ENCODE measurements around the gene ADH5.

The ADH5 gene

GRCh38 chr4:99038213-99038612 is 50.4 kb downstream of the ADH5 start:
- Mint-ChIP-seq H3K4me3 (no peak overlapping the region), H3K27ac (no peak overlapping the region), H3K4me1 (no peaks in the 10 kb centered on the region), H3K36me3 (ENCODE audit: low read depth) (peaks cover 80% of the 10 kb centered on the region), H3K27me3 (ENCODE audit: low read depth, poor library complexity) (no peaks in the 10 kb centered on the region), H3K9me3 (peaks cover 29% of the 10 kb centered on the region)
- no peak for DNase-seq
- no peak for TF ChIP-seq CTCF (IDR thresholded peaks at IDR 0.05)

GRCh38 chr4:99033956-99034355 is 54.6 kb downstream of the ADH5 start:
- H3K4me1 Mint-ChIP-seq, result no peaks in the 10 kb centered on the region
- no peaks in the 10 kb centered on the region for H3K27me3 Mint-ChIP-seq (ENCODE audit: low read depth, poor library complexity)
- H3K36me3 Mint-ChIP-seq (ENCODE audit: low read depth), result peaks cover 66% of the 10 kb centered on the region
- DNase-seq, result no peak
- H3K4me3 Mint-ChIP-seq, result no peak overlapping the region
- H3K27ac Mint-ChIP-seq, result no peak overlapping the region
- no peak for TF ChIP-seq CTCF (IDR thresholded peaks at IDR 0.05)
- H3K9me3 Mint-ChIP-seq, result peaks cover 25% of the 10 kb centered on the region

- H3K27me3 Mint-ChIP-seq (ENCODE audit: low read depth, poor library complexity), result no peaks in the 10 kb centered on the region
- no peak for DNase-seq
- no peaks in the 10 kb centered on the region for H3K4me1 Mint-ChIP-seq
- no peak for TF ChIP-seq CTCF (IDR thresholded peaks at IDR 0.05)
- H3K9me3 Mint-ChIP-seq, result no peaks in the 10 kb centered on the region
- H3K36me3 Mint-ChIP-seq (ENCODE audit: low read depth), result peaks cover 29% of the 10 kb centered on the region
- no peak overlapping the region for H3K4me3 Mint-ChIP-seq
- no peak overlapping the region for H3K27ac Mint-ChIP-seq
Measured at GRCh38 chr4:99029852-99030251, 58.7 kb downstream of the ADH5 start.

- DNase-seq, result no peak
- Mint-ChIP-seq H3K36me3 (ENCODE audit: low read depth) (peaks cover 29% of the 10 kb centered on the region), H3K4me1 (peaks cover 6% of the 10 kb centered on the region), H3K9me3 (peaks cover 6% of the 10 kb centered on the region), H3K4me3 (no peak overlapping the region), H3K27ac (peak overlapping the region; percentile 16), H3K27me3 (ENCODE audit: low read depth, poor library complexity) (no peaks in the 10 kb centered on the region)
- no peak for TF ChIP-seq CTCF (IDR thresholded peaks at IDR 0.05)
Measured at GRCh38 chr4:99029018-99029735, 59.4 kb downstream of the ADH5 start.

- Mint-ChIP-seq H3K9me3 (peaks cover 13% of the 10 kb centered on the region), H3K4me3 (no peak overlapping the region), H3K36me3 (ENCODE audit: low read depth) (peaks cover 31% of the 10 kb centered on the region), H3K27me3 (ENCODE audit: low read depth, poor library complexity) (no peaks in the 10 kb centered on the region), H3K4me1 (peaks cover 8% of the 10 kb centered on the region), H3K27ac (no peak overlapping the region)
- no peak for TF ChIP-seq CTCF (IDR thresholded peaks at IDR 0.05)
- no peak for DNase-seq
Measured at GRCh38 chr4:99028187-99028586, 60.4 kb downstream of the ADH5 start.

GRCh38 chr4:99027304-99027703 is 61.3 kb downstream of the ADH5 start:
- H3K36me3 Mint-ChIP-seq (ENCODE audit: low read depth), result peaks cover 40% of the 10 kb centered on the region
- peaks cover 22% of the 10 kb centered on the region for H3K9me3 Mint-ChIP-seq
- no peaks in the 10 kb centered on the region for H3K27me3 Mint-ChIP-seq (ENCODE audit: low read depth, poor library complexity)
- H3K4me1 Mint-ChIP-seq, result peaks cover 8% of the 10 kb centered on the region
- no peak overlapping the region for H3K4me3 Mint-ChIP-seq
- no peak for TF ChIP-seq CTCF (IDR thresholded peaks at IDR 0.05)
- H3K27ac Mint-ChIP-seq, result no peak overlapping the region
- DNase-seq, result no peak

All from nephron progenitor cell (in vitro differentiated cells).